Measurements from ENCODE around the gene ITGB6.

ITGB6 gene

GRCh38 chr2:160201849-160202539, 1.9 kb upstream of the ITGB6 start:
- TF ChIP-seq TOX (CRISPR knock-in tag; IDR thresholded peaks at IDR 0.05; ENCODE audit: borderline replicate concordance) (no peak), ESRRG (CRISPR knock-in tag; IDR thresholded peaks at IDR 0.05) (no peak), ZC3H10 (CRISPR knock-in tag; IDR thresholded peaks at IDR 0.05) (no peak), TSHZ2 (CRISPR knock-in tag; IDR thresholded peaks at IDR 0.05) (no peak), PPARA (CRISPR knock-in tag; IDR thresholded peaks at IDR 0.05; ENCODE audit: borderline replicate concordance) (no peak), TCF4 (CRISPR knock-in tag; IDR thresholded peaks at IDR 0.05; ENCODE audit: borderline replicate concordance) (no peak), GLIS3 (CRISPR knock-in tag; IDR thresholded peaks at IDR 0.05) (no peak), PATZ1 (CRISPR knock-in tag; IDR thresholded peaks at IDR 0.05; ENCODE audit: borderline replicate concordance) (no peak), CSDC2 (CRISPR knock-in tag; IDR thresholded peaks at IDR 0.05) (no peak), ZFP3 (CRISPR knock-in tag; IDR thresholded peaks at IDR 0.05) (no peak), ZNF8 (CRISPR knock-in tag; IDR thresholded peaks at IDR 0.05) (no peak), BACH2 (CRISPR knock-in tag; IDR thresholded peaks at IDR 0.05; ENCODE audit: borderline replicate concordance) (no peak), CREB5 (CRISPR knock-in tag; IDR thresholded peaks at IDR 0.05; ENCODE audit: low read depth) (no peak)
- no peak for ATAC-seq

- TF ChIP-seq CSDC2 (CRISPR knock-in tag; IDR thresholded peaks at IDR 0.05): no peak
- no peak for TF ChIP-seq PATZ1 (CRISPR knock-in tag; IDR thresholded peaks at IDR 0.05; ENCODE audit: borderline replicate concordance)
- TF ChIP-seq SNAI2 (CRISPR knock-in tag; IDR thresholded peaks at IDR 0.05): no peak
- no peak for TF ChIP-seq ISL1 (CRISPR knock-in tag; IDR thresholded peaks at IDR 0.05)
- no peak for TF ChIP-seq ESRRG (CRISPR knock-in tag; IDR thresholded peaks at IDR 0.05)
- no peak for TF ChIP-seq RARB (CRISPR knock-in tag; IDR thresholded peaks at IDR 0.05)
- TF ChIP-seq ZFP30 (CRISPR knock-in tag; IDR thresholded peaks at IDR 0.05): no peak
- no peak for TF ChIP-seq ZFP3 (CRISPR knock-in tag; IDR thresholded peaks at IDR 0.05)
- no peak for TF ChIP-seq CSRNP3 (CRISPR knock-in tag; IDR thresholded peaks at IDR 0.05)
- TF ChIP-seq TCF4 (CRISPR knock-in tag; IDR thresholded peaks at IDR 0.05; ENCODE audit: borderline replicate concordance): no peak
- no peak for ATAC-seq
Measured at GRCh38 chr2:160200921-160201320, 849 bp upstream of the ITGB6 start.

GRCh38 chr2:160199053-160199452, 1.0 kb downstream of the ITGB6 start:
- TF ChIP-seq ZNF565 (CRISPR knock-in tag; conservative IDR thresholded peaks at IDR 0.05; ENCODE audit: low read depth): no peak
- no peak for TF ChIP-seq SNAI2 (CRISPR knock-in tag; IDR thresholded peaks at IDR 0.05)
- TF ChIP-seq ZFP3 (CRISPR knock-in tag; IDR thresholded peaks at IDR 0.05): no peak
- TF ChIP-seq ESRRG (CRISPR knock-in tag; IDR thresholded peaks at IDR 0.05): no peak
- TF ChIP-seq ARNTL (CRISPR knock-in tag; IDR thresholded peaks at IDR 0.05; ENCODE audit: borderline replicate concordance, low read depth): no peak
- no peak for TF ChIP-seq RARB (CRISPR knock-in tag; IDR thresholded peaks at IDR 0.05)
- TF ChIP-seq TOX (CRISPR knock-in tag; IDR thresholded peaks at IDR 0.05; ENCODE audit: borderline replicate concordance): no peak
- TF ChIP-seq CSDC2 (CRISPR knock-in tag; IDR thresholded peaks at IDR 0.05): no peak
- no peak for TF ChIP-seq ZNF8 (CRISPR knock-in tag; IDR thresholded peaks at IDR 0.05)
- no peak for TF ChIP-seq TCF4 (CRISPR knock-in tag; IDR thresholded peaks at IDR 0.05; ENCODE audit: borderline replicate concordance)
- no peak for TF ChIP-seq ZC3H10 (CRISPR knock-in tag; IDR thresholded peaks at IDR 0.05)
- no peak for TF ChIP-seq CSRNP3 (CRISPR knock-in tag; IDR thresholded peaks at IDR 0.05)
- TF ChIP-seq ISL1 (CRISPR knock-in tag; IDR thresholded peaks at IDR 0.05): no peak
- no peak for TF ChIP-seq ZFP30 (CRISPR knock-in tag; IDR thresholded peaks at IDR 0.05)
- no peak for TF ChIP-seq PPARA (CRISPR knock-in tag; IDR thresholded peaks at IDR 0.05; ENCODE audit: borderline replicate concordance)
- TF ChIP-seq OSR1 (CRISPR knock-in tag; IDR thresholded peaks at IDR 0.05): no peak
- TF ChIP-seq POU6F1 (CRISPR knock-in tag; IDR thresholded peaks at IDR 0.05; ENCODE audit: borderline replicate concordance, low read depth): no peak
- ATAC-seq: no peak
